HG03432 (cell line): ENCODE measurements around the gene TOMT.

ENCODE experiments used
- ATAC-seq: cut with Tn5 transposase; IDR thresholded peaks from one replicate; pipeline ENCODE4 v1.9.1; 2021; ENCODE audit warnings: mild to moderate bottlenecking, moderate library complexity; ENCODE audit not compliant: unreplicated experiment

The TOMT gene

DNA sequence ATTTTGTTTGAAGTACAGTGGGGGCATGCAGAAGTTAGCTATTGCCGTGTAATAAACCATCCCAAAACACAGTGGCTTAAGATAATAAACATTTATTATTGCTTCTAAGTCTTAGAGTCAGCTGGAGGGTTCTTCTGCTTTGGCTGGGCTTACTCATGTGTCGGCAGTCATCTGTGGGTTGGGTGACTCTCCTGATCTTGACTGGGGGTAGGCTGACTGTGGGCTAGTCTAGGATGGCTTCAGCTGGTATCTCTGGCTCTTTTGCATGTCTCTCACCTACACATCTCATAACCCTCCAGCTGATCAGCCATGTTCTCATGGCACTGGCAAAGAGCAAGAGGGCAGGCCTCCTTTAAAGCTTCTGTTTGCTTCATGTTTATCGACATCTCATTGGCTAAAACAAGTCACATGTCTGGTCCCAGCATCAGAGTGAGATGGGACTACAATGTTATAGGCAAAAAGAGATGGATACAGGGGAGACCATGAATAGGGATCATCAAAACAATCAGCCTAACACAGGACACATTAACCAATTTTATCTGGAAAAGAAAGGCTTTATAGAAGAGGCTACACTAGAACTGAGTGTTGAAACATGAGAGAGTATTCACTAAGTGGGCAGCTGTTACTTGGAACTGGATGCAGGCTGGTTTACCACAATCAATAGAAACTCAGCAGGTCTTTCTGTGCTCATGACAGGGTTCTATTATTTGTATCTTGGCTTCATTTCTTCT, 19.9 kb upstream of the TOMT start:
- no peak for ATAC-seq

DNA sequence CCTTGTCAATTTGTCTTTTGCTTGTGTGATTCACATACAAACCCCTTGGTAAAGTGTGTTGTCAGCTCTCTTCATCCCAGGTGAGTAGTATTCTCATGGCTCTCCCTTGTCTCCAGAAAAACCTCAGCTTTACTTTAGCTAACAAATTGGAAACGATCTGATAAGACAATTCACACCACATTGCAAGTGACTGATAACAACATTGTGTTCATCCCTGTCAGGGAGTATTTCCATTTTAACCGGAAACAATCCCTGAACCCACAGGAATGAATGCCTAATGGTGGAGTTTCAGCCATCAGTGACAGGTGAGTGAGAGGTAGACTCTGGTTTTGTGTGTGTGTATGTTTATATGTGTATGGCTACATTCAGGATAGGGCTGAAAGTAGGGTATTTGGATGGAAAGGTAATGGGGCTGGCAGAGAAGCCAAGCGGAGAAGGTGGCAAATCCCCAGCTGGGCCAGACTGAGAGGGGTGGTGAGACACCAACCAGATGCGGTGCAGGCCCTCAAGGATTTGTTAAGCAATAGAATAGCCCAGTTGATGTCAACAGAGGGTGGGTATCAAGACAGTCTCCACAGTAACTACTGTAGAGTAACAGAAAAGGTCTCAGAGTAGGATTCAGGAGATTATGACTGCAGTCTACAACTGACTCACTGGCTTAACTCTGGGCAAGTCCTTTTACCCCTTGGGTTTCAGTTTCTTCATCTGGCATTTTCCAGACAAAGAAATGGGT, 17.5 kb upstream of the TOMT start:
- no peak for ATAC-seq

DNA sequence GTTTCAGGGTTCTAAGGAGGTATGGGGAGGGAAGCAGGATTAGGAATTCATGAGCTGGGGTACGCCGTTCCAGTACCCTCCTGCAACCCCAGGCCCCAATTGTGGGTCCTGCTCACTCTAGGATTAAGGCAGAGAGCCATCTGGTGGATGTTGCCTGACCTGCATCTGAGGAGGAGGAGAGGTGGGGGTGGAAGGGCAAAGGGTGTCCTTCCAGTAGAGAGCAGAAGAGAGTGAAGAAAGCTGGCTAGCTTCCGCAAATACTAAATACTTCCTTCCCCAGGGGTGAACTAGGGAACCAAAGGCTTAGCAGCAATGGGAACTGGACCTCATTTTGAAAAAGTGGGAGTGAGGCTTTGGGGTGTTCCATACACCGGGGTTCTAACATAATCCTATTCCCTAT, 14.4 kb upstream of the TOMT start:
- ATAC-seq, result peak; percentile 49

DNA sequence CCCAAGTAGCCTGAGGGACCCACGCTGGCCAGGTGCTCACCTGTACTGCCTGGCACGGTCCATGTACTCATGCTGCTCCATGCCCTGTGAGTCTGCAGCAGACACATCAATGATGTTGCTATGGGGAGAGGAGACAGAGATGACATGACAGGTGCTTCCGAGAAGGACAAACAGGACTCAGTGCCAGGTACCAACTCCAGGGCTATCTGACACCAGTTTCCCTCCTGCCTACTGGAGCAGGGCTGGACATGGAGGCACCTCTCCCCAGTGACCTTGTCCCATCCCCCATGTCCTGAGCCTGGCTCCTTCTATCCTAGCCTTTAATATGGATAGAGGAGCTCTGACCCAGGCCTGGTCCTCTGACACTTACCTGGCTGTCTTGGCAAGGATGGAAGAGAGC, 7.0 kb upstream of the TOMT start:
- ATAC-seq, result no peak

DNA sequence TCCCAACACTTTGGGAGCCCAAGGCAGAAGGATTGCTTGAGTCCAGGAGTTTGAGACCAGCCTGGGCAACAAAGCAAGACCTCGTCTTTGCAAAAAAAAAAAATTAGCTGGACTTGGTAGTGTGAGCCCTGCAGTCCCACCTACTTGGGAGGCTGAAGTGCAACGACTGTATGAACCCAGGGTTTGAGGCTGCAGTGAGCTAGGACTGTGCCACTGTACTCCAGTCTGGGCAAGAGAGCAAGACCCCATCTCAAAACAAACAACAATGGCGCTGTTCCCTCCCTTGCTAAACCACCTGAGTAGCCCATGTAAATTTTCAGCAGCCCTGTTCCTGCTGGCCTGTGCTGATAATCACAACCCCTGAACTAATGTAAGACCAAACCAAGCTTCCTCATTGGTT, 5.7 kb upstream of the TOMT start:
- ATAC-seq, result no peak

DNA sequence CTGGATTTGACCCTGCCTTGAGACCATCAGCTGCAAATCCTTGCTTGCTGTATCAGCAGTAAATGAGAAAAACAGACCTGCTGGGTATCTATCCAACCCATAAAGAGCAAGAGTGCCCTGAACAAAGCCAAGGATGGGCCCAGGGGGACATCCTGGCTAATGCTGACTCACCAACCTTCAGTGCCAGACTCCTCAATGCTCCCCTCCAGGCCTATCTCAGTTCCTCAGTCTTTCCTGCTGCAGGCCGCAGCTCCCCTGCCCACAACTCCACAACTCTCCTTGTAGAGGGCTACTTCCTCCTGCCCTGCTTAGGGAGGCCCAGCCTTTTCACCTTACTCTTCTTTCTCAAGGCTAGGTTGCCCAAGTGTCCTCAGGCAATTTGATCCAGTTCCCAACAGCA, 5.3 kb upstream of the TOMT start:
- no peak for ATAC-seq

DNA sequence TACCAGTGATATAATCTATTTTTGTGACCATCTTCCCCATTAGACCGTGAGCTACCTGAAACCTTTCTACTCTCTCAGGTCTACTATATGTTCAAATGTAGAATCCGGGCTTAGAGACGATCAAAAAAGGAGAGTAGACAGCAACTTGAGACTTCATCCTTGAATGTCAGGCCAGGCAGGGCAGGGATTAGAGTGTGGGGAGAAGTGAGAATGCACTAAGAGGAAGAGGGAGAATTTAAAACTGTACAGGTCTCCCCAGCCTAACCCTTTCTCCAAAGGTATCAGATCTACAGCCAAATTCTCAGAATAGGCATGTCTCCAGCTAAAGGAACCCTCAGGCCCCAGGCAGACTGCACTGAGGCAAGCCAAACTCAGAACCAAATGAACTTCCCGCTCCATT, 3.6 kb upstream of the TOMT start:
- no peak for ATAC-seq

DNA sequence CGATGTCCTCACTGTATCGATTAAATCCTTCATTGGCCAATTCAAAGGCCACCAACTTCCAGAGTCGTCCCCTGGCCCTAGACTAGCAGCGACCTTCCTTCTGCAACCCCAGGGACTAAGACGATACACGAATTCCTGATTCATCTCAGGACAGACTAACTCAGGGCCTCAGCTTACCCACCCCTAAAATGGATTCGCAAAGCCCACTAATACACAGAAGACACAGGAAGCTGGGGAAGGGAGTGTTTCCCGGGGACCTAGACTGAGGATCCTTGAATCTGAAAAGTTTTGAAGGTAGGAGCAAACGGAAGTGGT, 3.1 kb upstream of the TOMT start:
- ATAC-seq, result no peak

DNA sequence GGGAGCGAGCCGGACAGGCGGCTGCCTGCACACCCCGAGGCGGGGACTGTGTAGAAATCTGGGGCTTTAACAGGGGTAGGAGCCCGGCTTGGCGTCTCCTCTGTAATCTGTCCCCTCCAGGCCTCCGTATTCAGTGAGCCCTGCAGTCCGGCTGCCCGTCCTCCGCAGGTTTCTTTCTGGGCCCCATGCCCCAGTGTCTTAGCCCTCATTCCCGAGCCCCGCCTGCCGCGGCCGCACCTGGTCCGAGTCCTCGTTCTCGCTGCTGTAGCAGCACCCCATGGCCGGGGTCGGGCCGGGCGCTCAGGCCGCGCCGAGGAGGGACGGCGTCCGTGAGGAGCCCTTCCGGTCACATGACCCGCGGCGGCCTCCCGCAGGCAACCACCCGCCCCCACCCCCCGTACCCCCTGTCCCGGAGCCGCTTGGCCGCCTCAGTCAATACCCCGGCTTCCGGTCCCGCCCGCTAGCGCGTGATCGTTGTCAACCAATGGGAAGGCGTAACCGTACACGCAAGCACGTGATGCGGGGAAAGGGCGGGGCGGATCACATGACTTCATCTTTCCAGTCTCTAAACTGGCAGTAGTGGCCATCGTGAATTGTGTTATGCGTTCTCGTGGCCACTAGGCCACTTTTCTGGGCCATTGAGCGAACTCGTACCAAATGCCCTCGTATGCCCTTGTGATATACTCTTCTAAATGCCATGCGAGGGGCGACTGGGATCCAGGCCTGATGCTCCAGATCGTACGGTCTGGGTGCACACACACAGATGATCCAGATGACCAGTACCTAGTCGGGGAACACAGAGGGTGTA, 2.6 kb upstream of the TOMT start, which contains the start of gene LAMTOR1:
Gene LAMTOR1 (minus strand): TSS at position 352 of the 808 bp plus-strand sequence. CDS start 73 bp downstream, at position 279.
- peak; percentile 85 for ATAC-seq

DNA sequence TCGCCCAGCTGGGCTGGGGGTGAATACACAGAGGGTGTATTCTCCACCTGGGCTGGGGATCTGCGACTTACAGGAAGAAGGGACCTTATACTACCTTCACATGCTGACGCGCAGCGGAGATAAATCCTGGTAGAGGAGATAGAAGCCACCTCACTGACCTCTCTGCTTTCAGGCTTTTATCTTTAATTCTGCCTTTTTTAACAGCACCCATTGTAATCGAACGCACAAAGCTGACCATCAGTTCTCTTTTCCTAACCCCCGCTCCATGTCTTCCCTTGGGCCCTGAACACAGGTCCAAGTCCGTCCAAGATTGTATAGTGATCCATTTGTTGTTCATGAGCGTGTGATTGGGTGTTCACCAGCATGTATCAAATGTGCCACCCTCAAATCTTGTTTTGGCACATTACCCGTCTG, 2.0 kb upstream of the TOMT start:
- ATAC-seq, result no peak

DNA sequence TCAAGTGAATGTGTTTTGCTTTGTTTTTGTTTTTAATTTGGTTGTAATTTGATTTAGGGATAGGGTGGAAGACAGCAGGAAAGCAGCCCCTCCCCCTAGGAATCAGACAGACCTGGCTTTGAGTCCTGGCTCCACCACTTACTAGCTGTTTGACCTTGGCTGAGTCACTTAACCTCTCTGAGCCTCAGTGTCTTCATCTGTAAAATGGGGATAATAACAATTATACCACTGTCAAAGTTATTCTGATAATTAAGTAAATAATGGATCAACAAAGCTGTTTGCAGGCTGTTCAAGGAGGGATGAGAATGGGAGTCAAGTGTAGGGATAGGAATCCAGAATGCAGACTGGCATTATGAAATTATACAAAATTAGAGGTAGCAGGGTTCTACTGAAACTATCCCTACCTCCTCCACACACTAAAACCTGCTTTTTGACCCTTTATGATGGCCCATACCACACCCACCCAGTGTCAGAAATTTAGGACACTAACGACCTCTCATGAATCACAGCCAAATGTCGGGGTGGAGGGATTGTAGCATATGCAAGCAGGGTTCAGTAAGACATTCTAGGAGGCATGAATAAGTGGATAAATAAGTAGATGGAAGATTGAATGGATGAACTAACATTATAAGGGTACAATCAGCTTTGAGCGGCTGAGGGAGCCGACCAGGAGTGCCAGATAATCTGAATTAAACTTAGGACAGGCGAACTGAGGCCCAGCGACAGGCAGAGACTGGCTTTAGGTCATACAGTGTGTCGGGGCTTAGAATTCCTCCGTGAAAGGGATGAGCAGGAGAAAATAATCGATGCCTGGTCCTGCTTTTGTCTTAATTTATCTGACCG, 5.8 kb downstream of the TOMT start:
- no peak for ATAC-seq

DNA sequence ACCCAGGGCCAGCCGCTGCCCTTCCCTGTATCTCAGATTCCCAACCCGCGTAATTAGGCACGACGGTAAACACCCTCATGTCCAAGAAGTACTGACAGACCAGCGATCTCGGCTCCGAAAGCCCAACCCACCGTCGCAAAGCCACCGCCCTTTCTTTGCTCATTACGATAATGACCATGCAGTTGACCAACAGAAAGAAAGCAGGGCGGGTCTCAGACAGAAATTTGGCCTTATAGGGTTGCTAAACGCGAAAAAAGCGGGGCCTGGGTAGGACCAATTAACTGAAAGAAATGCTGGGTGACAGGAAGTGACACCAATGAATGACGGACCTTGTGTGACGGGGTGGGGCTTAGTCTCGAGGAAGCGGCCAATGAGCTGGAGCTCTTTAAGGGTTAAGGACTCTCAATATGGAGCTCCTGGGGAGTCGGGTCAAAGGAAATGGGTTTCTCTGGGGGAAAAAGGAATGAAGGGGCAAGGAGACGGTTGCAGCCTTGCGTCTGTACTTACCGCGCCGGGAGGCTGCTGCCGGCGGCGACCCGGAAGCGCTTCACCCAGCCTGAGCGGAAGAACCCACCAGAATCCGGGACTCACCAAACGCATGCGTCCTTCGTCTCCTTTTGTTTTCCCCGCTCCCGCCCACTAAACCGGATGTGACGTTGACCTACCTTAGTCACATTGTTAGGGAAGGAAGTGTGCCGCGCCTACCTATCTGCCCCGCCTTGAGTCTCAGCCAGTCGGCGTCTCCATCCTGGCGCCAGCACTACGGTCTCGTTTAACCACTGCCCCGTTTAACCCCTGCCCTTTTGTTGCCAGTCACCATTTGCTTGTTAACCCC, 6.6 kb downstream of the TOMT start, which contains the start of gene ANAPC15:
Gene ANAPC15 (minus strand): TSS at position 553 of the 835 bp plus-strand sequence. CDS start 1,419 bp downstream, outside the sequence.
- peak; percentile 86 for ATAC-seq

DNA sequence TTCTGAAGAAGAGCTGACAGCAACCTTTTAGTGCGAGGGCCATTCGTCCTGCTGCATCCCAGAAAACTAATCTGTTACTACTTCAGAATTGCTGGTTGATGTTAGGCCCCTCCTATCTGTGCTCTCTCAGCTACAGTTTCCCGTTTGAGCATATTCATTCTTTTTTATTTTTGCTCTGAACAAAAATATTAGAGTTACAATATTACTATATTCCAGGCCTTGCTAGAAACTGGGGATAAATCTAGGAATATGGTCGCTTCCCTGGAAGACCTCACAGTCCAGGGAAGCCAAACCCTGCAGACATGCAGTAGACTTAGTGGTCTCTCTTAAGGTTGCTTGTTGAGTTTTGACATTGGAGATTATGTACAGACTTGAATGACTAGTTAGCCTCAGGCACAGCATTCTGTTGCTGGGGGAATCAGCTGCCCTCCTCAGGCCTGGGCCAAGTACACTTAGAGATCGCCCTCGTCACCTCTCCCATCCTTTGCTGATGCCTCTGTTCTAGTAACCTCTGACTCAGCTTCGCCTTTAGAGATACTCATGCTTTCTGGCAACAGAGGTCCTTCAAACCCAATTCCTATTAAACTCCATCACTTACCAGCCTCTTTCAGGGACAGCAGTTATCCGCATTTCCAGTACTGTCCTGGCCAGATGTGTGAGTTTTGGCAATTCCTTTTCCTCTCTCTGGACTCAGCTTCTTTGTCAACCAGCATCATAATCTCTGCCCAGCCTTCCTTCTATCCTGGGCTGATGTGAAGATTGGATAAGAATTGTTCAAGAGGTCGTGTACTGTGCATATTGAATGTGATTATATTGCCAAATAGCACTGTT, 7.5 kb downstream of the TOMT start:
- no peak for ATAC-seq

DNA sequence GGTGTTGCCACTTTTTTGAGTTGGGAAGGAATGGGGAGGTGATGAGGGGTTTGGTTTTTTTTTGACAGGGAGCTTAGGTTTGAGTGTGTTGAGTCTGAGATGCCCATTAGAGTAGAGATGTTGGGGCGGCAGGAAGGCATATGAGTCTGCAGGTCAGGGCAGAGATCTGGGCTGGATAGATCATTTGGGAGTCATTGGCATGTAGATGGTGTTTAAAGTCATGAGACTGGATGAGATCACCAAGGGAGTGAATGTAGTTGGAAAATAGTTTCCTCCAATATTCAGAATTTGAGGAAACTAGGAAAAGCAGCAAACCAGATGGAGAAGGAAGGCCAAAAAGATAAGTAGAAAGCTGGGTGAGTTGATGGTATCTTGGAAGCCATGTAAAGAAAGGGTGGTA, 8.8 kb downstream of the TOMT start:
- no peak for ATAC-seq

DNA sequence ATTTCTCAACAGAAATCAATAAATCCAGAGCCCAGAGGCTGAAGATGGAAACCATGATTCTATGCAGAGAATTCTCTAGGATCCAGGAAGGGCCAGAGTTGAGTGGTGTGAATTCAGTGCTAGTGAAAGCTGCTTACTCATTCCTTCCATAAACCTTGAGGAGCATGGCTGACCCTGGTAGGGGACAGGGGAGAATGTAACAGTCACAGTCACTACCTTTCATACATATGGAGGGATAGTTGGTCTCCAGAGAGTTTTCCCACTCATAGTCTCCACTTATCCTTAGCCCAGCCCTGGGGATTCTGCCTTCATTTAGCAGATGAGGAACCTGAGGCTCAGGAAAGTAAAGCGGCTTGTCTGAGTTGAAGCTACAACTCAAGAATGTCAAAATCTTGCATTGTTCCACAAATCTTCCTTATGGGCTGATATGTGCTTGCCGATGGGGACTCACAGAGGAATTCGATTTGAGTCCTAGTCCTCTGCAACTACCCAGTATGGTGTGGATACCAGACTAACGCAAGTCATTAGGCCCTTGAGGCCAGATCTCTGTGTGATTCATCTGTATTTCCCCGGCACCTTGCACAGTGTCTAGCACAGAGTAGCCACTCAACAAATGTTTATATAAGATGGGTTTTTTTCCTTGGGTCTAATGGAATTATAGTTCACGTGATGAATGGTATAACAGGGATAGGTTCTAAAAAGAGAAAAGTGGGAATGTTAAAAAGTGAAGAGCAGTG, 10.5 kb downstream of the TOMT start:
- no peak for ATAC-seq

DNA sequence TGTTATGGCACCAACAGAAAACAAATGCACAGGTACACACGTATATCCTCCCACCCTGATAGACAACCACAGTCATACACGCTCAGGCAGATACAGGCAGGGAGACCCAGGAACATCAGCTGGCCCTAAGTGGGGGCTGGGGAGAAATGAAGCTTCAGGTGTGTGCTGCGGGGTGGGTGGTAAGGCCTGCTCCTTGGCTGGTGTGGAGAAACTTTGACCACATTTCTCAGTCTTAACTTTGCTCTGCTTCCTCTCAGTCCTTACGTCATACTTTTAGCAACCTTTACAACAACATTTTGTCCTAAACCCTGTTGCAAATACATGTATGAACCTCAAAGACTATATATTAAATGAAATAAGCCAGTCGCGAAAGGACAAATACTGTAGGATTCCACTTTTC, 13.5 kb downstream of the TOMT start:
- no peak for ATAC-seq

DNA sequence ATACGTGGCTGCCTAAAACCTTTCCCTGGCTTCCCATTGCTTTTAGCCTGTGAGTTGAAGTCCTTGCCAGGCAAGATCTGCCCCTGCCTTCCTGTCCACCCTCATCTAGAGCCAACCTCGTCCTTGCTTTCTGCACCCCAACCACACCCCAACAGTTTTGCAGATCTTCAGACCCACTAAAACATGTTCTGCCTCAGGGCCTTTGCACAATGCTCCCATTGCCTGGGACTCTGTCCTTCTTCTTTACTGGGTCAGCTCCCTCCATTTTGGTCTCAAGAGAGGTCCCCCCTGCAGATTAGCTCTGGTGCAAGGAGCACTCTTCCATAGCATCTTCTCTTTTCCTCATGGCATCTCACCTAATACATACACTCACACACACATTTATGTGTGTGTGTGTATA, 15.2 kb downstream of the TOMT start:
- ATAC-seq, result no peak

DNA sequence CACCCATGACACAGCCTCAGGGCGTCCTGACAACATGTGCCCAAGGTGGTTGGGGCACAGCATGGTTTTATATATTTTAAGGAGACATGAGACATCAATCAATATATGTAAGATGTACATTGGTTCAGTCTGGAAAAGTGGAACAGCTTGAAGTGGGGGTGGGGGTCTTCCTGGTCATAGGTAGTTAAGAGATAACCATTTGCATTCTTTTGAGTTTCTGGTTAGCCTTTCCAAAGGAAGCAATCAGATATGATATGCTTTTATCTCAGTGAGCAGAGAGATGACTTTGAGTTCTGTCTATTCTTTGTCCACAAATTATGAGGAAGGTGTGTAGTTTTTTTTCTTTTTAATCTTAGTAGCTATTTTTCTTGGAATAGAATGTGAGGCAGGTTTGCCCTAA, 16.9 kb downstream of the TOMT start:
- no peak for ATAC-seq
